ENCODE results near the gene WASHC2A. TPM values are rescaled to one million over a fixed set of nuclear protein-coding genes. Genes with fewer than 3 reads are reported as not detected.
"Not testable (repeated sequence)": the region's sequence is repeated elsewhere in the genome, so short reads cannot be mapped to it uniquely, and the experiment has no call there.

Gene WASHC2A
- total RNA-seq, 1 donor, result 35.3 TPM

DNA sequence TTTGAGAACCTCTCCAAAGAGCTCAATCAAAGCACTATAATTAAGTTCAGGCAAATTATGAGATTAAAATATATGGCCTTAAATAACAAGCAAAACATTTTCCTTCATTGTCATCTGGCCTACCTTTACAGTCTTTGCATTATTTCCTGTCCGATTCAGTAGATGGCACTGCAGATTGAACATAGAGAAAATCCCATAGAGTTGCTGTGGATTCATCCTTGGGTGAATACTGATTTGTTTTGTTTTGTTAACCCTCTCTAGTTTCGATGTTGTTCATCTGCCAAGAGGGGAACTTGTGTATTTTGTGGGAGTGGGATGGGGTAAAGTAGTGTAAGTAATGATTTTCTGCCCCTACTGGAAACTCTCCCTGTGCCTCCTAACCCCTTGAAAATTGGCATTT lies 97.3 kb downstream of the WASHC2A start:
- H3K27me3 ChIP-seq (ENCODE audit: insufficient read depth, low read length); H3K4me3 ChIP-seq (ENCODE audit: low read length); H3K9me3 ChIP-seq (ENCODE audit: low read depth, low read length); H3K4me1 ChIP-seq (ENCODE audit: insufficient read depth, low read length): not testable (repeated sequence)

DNA sequence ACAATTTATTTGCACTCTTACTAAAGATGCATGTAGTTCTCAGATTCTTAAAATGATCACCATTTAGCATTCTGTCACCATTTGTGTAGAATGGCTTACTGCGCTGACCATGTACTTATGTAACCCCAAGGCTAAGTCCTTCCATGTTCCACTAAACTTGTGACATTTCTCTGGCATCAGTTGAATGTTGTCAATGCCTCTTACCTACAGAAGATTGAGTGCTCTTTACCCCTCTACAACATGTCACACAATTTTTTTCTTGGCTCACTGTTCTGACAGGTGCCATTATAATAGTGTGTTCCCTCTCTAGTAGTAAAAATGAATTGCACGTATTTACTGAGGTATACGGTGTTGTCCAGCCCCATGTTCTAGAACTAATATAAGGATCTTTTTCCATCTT lies 100.1 kb downstream of the WASHC2A start:
- H3K4me1 ChIP-seq (ENCODE audit: insufficient read depth, low read length); H3K9me3 ChIP-seq (ENCODE audit: low read depth, low read length); H3K4me3 ChIP-seq (ENCODE audit: low read length); H3K27me3 ChIP-seq (ENCODE audit: insufficient read depth, low read length): not testable (repeated sequence)

DNA sequence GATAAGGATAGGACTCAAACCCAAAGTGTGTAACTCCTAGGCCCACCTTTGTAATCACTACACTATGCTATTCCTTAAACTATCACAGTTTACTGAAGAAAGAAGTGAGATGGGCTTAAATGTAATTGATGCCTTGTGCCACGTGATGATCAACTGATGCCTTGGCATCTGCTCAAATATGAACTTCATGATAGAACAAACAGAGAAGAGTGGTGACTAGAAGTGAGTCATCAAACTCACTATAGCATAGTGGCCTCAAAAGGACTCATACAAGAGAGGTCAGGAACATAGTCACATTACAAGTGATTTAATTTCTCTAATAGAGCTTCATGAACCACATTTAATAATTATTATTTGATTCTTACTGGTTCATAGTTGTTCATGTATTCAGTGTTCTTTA lies 101.8 kb downstream of the WASHC2A start:
- not testable (repeated sequence) for H3K27me3 ChIP-seq (ENCODE audit: insufficient read depth, low read length); H3K9me3 ChIP-seq (ENCODE audit: low read depth, low read length); H3K4me3 ChIP-seq (ENCODE audit: low read length); H3K4me1 ChIP-seq (ENCODE audit: insufficient read depth, low read length)

DNA sequence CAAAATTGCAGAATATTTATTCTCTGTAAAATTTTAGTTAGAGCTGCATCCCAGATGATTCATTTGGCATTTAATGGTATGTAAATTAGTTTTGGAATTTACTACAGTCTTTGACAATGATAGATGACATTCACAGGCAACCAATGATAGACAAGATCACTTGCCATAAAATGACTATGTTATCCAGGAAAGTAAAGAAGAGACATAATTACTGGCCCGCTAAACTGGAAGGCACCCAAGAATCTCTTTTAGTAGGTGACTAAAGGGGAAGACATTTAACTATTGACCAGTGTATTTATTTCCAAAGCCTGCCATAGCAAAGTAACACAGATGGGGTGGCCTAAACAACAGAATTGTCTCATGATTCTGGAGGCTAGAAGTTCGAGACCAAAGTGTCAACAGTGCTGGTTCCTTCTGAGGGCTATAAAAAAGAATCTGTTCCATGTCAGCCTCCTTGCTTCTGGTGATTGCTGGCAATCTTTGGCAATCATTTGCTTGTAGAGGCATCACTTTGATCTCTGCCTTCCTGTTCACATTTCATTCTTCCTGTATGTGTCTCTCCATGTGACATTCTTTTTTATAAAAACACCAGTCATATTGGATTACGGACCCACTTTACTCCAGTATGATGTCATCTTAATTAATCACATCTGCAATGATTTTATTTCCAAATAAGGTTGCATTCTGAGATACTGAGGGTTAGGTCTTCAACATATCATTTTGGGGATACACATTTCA lies 107.2 kb downstream of the WASHC2A start:
- not testable (repeated sequence) for H3K9me3 ChIP-seq (ENCODE audit: low read depth, low read length); H3K27me3 ChIP-seq (ENCODE audit: insufficient read depth, low read length); H3K4me1 ChIP-seq (ENCODE audit: insufficient read depth, low read length); H3K4me3 ChIP-seq (ENCODE audit: low read length)

Other genes starting within 250 kb of the WASHC2A start
- gene PARG, start 125.9 kb upstream of the WASHC2A start, total RNA-seq, result 31.7 TPM
- 23.0 TPM for gene TIMM23B, start 125.9 kb upstream of the WASHC2A start, total RNA-seq
- gene AGAP6, start 79.5 kb upstream of the WASHC2A start, total RNA-seq, result 4.4 TPM
- 0.21 TPM for gene ASAH2, start 183.6 kb downstream of the WASHC2A start, total RNA-seq